Nucleus accumbens (tissue), 56 donors: ENCODE data around the gene LONP1.

ENCODE experiments used
- DNase-seq, 56 donors: peaks; one replicate each; lab custom pipeline; 2025; lab: John Stamatoyannopoulos, UW

LONP1 gene

DNA sequence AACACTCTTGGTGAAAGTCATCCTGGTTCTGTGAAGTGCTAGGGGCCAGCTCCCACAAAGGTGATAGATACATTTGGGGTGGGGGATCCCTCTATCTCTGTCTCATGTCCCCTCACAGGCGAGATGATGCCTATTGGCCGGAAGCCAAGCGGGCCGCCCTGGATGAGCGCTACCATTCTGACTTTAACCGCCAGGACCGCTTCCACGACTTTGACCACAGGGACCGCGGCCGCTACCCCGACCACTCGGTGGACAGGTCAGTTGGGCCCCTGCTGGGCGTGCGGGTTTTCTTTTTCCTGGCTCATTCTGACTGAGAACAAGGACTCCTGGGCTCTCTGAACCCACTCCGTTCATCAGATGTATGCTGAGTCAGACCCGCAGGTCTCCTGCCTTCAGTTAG, 56.0 kb downstream of the LONP1 start:
- DNase-seq, result no peak

DNA sequence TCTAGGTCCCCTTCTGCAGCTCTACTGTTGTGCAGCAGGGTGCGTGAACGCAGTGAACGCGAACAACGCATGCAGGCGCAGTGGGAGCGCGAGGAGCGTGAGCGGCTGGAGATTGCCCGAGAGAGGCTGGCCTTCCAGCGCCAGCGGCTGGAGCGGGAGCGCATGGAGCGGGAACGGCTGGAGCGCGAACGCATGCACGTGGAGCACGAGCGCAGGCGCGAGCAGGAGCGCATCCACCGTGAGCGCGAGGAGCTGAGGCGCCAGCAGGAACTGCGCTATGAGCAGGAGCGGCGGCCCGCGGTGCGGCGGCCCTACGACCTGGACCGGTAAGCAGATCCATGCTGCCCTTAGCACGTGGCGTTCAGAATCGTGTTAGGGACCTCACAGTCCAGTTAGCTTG, 58.5 kb downstream of the LONP1 start:
- no peak for DNase-seq

DNA sequence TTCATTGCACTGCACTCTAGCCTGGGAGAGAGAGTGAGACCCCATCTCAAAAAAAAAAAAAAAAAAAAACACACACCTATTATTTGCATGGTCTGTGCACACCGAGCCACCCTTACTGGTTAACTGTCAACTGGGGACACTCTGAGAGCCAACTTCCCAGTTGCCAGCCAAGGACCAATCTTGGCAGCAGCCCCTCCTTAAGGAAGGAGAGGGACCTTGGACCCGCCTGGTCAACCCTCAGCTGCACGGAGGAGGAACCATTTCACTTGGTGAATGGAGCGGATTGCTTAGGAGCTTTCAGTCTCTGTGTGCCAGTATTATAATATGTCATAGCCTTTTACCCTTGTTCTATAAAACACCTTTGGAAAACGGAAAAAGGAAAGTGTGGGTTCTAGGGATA, 64.5 kb downstream of the LONP1 start:
- no peak for DNase-seq

DNA sequence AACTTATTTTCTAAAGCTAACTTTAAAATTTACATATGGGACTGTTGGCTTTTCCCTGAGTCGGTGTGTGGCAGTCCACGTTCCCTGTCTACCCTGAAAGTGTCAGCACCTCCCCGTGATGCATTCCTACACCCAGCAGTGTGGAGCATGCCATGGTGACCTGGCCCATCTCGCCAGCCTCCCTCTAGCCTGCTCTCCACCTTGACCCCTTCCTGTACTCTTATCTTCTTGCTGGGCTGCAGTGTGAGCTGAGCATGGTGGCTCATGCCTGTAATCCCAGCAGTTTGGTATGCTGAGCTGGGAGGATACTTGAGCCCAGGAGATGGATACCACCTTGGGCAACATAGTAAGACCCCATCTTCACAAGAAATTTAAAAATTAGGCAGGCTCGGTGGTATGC, 65.0 kb downstream of the LONP1 start:
- DNase-seq, result no peak

DNA sequence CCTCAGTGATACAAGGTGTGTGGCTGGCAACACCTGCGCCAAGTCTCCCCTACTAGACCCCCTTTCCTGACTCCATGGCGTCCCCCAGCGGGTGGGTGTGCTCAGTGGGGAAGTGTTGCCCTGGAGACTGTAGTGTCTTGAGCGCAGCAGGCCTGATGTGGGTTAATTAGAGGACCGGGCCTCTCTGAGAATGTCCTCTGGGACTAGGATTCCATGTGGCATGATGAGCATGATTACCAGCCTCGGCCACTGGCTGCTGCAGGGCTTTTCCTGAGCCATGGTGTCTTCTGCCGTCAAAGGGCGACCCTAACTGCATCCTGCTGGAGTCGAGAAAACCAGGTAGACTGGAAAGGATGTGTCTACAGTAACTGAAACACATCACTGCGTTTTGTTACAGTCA, 67.7 kb downstream of the LONP1 start:
- no peak for DNase-seq

DNA sequence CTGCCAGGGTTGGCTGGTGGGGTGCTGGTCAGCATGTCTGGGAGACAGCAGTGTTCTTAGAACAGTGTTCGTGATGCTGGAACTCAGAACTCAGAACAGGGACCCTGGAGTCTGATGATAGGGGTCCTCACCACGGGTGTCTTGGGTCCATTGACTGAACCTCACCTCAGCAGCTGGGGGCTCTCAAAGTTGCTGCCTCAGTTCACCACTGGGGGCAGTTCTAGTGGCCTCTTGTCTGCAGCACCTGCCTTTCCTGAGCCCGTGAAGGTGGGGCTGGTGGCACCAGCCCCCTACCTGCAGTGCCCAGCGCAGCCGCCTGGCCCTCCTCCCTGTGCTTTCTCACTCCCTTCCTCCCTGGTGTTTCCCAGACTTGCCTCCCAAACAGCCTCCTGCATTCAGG, 68.6 kb downstream of the LONP1 start:
- no peak for DNase-seq

DNA sequence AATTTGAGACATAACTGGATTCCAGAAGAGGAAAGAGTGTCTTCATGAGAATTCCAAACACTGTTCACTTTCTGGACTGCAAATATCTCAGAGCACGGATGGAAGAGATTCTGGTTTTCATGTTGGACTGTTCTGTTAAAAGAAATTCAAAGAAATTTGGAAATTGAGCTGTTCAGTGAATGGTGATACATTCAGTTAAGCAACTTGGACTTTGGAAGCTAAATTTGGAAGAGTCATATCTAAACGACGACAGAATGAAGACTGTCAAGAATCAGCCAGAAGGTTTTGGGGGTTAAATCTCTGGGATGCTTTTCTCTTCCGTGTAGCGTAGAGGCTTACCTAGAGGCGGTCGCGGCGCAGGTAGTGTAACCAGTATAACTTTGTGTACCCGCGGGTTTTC, 71.5 kb downstream of the LONP1 start:
- DNase-seq, result no peak

DNA sequence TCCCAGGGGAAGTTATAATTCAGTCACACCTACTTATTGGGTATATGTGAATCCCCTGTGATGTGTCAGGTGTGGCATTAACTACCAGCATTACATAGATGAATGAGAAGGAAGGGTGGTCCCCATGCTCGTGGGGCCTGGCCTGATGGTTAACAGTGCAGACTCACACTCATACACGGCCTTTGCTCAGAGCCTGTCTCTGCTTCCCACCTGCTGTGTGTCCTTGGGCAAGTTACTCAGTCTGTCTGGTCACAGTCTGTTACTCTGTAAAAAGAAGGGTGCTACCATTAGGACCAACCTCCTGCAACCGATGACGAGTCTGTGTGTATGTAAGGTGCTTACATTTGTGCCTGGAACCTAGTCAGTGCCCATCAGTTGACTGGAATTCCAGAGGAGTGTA, 73.2 kb downstream of the LONP1 start:
- DNase-seq, result no peak

DNA sequence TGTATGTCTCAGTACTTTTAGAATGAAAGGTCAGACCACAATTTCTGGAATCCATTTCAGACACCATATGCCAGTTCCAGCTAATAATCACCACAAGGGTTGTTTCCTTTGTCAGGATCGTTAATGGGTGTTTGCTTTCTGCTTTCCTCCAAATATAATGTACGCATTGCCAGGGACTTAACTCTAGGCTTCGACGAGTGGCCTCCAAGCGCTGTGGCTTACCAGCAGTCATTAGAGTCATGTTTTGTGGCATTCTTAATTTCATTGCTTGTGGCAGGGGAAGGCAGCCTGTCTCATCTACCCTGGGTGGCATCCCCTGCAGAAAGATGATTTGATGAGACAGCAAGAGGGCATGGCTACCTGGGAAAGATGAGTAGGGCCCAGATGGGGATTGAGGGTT, 74.5 kb downstream of the LONP1 start:
- DNase-seq, result no peak

DNA sequence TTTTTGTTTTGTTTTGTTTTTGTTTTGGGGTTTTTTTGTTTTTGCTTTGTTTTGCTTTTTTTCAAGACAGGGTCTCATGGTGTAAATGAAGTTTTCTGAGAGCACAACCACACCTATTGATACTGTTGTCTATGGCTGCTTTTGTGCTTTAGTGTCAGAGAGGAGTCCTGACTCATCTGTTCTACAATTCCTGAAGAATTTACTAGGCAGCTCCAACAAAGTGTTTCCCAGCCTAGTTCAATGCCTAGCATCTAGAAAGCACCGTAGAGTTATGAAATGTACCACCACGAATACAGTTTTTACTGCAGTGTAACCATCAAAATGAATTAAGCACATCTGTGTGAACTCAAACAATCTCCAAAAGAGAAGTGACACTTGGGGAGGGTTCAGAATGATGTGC, 75.9 kb downstream of the LONP1 start:
- no peak for DNase-seq

DNA sequence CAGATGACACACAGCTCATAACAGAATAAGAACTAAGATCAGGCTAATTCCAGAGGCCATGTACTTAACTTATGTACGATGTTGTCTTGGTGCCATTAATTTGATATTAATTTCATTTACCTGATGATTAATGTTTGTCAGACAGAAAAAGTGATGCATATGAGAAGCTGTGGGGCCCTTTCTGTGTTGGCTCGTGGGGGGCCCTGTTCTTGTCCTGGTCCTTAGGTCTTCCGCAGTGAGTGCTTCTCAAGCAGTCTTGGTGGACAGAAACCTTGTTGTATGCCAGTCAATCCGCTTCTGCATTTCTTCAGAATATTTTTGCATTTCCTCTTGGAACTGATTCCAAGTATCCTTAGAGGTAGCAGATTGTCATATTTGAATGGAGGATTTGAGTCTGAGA, 76.9 kb downstream of the LONP1 start:
- DNase-seq, result no peak

DNA sequence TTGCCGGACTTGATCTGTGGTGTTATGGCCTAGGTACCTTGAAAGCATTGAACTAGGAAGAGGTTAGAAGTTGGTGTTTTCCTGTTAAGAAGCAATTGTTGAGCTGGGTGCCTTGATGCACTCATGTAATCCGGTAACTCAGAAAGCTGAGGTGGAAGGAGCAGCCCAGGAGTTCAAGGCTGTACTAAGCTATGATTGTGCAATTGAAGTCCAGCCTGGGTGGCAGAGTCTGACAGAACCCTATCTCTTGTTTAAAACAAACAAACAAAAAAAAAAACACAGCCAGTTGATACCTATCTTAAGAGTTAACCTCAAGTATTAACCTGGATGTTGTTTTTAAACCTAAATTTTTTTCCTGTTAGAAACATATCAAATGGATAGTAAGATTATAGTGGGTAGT, 77.7 kb downstream of the LONP1 start:
- no peak for DNase-seq
